Naive thymus-derived CD8-positive, alpha-beta T cell (primary cell): ENCODE data around the gene LARP6. TPM values are rescaled to one million over a fixed set of nuclear protein-coding genes. Genes with fewer than 3 reads are reported as not detected.

Source experiments
- ATAC-seq, 2 donors: fragments of 150-1000 bp; cut with Tn5 transposase in 1 of 2; sonication (Bioruptor Pico), chemical (Tn5 transposase) in 1 of 2; 1 replicate in 1 of 2; 2 replicates in 1 of 2; pipeline ENCODE4 v1.10.0; 2021; ENCODE audit warnings: mild to moderate bottlenecking in 2 of 2, moderate library complexity in 2 of 2
- POLR2A ChIA-PET: fragments of 350-600 bp; sonication (Branson Sonifier 250); formaldehyde crosslinking; loops from one replicate; lab custom pipeline; 2021; ENCODE audit warnings: antibody characterized with exemption; lab: Charles Lee
- DNase-seq, 10 donors: peaks; one replicate each; pipeline versions ENCODE4 v3.0.0 to v3.0.0-alpha.2; 2020 to 2022
- H3K27ac Mint-ChIP-seq, 10 donors: one replicate each; pipeline ENCODE4 v1.8.0; 2020 to 2022; ENCODE audit warnings: mild to moderate bottlenecking in 10 of 10, mixed read lengths in 10 of 10, moderate library complexity in 4 of 10, inconsistent platforms in 1 of 10
- H3K27me3 Mint-ChIP-seq, 5 donors: one replicate each; pipeline ENCODE4 v1.8.0; 2021 to 2022; ENCODE audit warnings: mixed read lengths in 5 of 5
- H3K36me3 Mint-ChIP-seq, 3 donors: one replicate each; pipeline ENCODE4 v1.8.0; 2020 to 2022; ENCODE audit warnings: mixed read lengths in 3 of 3, mild to moderate bottlenecking in 2 of 3, inconsistent platforms in 1 of 3
- H3K4me1 Mint-ChIP-seq, 4 donors: one replicate each; pipeline ENCODE4 v1.8.0; 2021 to 2022; ENCODE audit warnings: mixed read lengths in 4 of 4
- H3K4me3 Mint-ChIP-seq, 10 donors: one replicate each; pipeline ENCODE4 v1.8.0; 2020 to 2022; ENCODE audit warnings: mild to moderate bottlenecking in 10 of 10, mixed read lengths in 10 of 10, moderate library complexity in 6 of 10, inconsistent platforms in 1 of 10
- H3K9me3 Mint-ChIP-seq, 9 donors: one replicate each; pipeline ENCODE4 v1.8.0; 2020 to 2022; ENCODE audit warnings: mixed read lengths in 9 of 9, mild to moderate bottlenecking in 3 of 9, inconsistent platforms in 1 of 9, moderate library complexity in 1 of 9
- polyA plus RNA-seq, 3 donors: library from polyadenylated mRNA; unstranded; fragments of 300-500 nt; fragmentation: Illumina TruSeq; gene quantifications; one replicate each; pipeline ENCODE4 v1.2.3, GENCODE V29; 2021
- total RNA-seq, 8 experiments: library from RNA in 2 of 8; stranded (reverse) in 2 of 8; gene quantifications; one replicate each; pipeline ENCODE4 v1.2.3 and lab custom pipeline; 2021 to 2026

LARP6 gene
- total RNA-seq, result under 1 TPM in 1 of 2 experiments, not detected in 1; 0.36 TPM
- under 1 TPM in 1 of 3 donors, not detected in 2; 0.03 TPM for polyA plus RNA-seq
- 0 to 1.1 (median 0.40) reads per million in 6 experiments for total RNA-seq (lab: John Stamatoyannopoulos, UW)

- POLR2A ChIA-PET, result no interaction called here
Measured at GRCh38 chr15:70853973-70854665, at the start of gene LARP6. TSS of gene LARP6 (minus strand) at chr15:70854157. CDS start at chr15:70854088, 69 bp downstream.

GRCh38 chr15:70902107-70902506 lies 48.1 kb upstream of the LARP6 start:
- H3K27ac Mint-ChIP-seq, result no peak overlapping the region
- no peaks in the 10 kb centered on the region for H3K4me1 Mint-ChIP-seq
- ATAC-seq, result no peak
- peaks cover 0 to 10% (median 4%) of the 10 kb centered on the region in 9 donors for H3K9me3 Mint-ChIP-seq
- DNase-seq, result no peak
- POLR2A ChIA-PET, result no interaction called here
- H3K36me3 Mint-ChIP-seq, result peaks cover 0 to 12% (median 4%) of the 10 kb centered on the region in 3 donors
- H3K4me3 Mint-ChIP-seq, result no peak overlapping the region
- peaks cover 19 to 52% (median 21%) of the 10 kb centered on the region in 5 donors for H3K27me3 Mint-ChIP-seq

More at GRCh38 chr15:70853973-70854665, at the start of gene LARP6:
- Mint-ChIP-seq H3K4me1 (peaks cover 6% of the 10 kb centered on the region in 4 donors), H3K27ac (peak within 1 kb of the TSS in 2 of 10 donors; percentile 42 to 59), H3K36me3 (no peaks in the 10 kb centered on the region), H3K9me3 (no peaks in the 10 kb centered on the region), H3K4me3 (peak within 1 kb of the TSS; percentile 75 to 96 (median 84)), H3K27me3 (peaks cover 23 to 69% (median 35%) of the 10 kb centered on the region in 5 donors)
- ATAC-seq (peak; percentile 81 to 89), DNase-seq (peak in 6 of 10 donors; percentile 4 to 35 (median 20))

GRCh38 chr15:70892912-70893560 lies 39.1 kb upstream of the LARP6 start:
- peaks cover 0 to 10% (median 0%) of the 10 kb centered on the region in 3 donors for H3K36me3 Mint-ChIP-seq
- POLR2A ChIA-PET, result no interaction called here
- H3K27me3 Mint-ChIP-seq, result peaks cover 44 to 70% (median 54%) of the 10 kb centered on the region in 5 donors
- ATAC-seq (no peak), DNase-seq (no peak)
- H3K4me3 Mint-ChIP-seq, result peak overlapping the region; percentile 71 to 87 (median 84)
- H3K4me1 Mint-ChIP-seq, result peaks cover 4 to 13% (median 11%) of the 10 kb centered on the region in 4 donors
- no peak overlapping the region for H3K27ac Mint-ChIP-seq
- peaks cover 0 to 11% (median 0%) of the 10 kb centered on the region in 9 donors for H3K9me3 Mint-ChIP-seq

- H3K4me1 Mint-ChIP-seq, result peaks cover 4 to 13% (median 11%) of the 10 kb centered on the region in 4 donors
- POLR2A ChIA-PET, result interaction anchor here (0.5 kb wide), 1 partner anchor 1217 kb away, joined by 4 read pairs; no protein-coding TSS in a partner anchor
- peak; percentile 17 to 43 for ATAC-seq
- peak in 4 of 10 donors; percentile 2 to 9 (median 7) for DNase-seq
- H3K36me3 Mint-ChIP-seq, result peaks cover 0 to 10% (median 0%) of the 10 kb centered on the region in 3 donors
- H3K4me3 Mint-ChIP-seq, result peak within 1 kb of the TSS; percentile 71 to 87 (median 84)
- H3K27ac Mint-ChIP-seq, result peak within 1 kb of the TSS in 1 of 10 donors; percentile 48
- H3K9me3 Mint-ChIP-seq, result peaks cover 0 to 11% (median 0%) of the 10 kb centered on the region in 9 donors
- peaks cover 41 to 72% (median 53%) of the 10 kb centered on the region in 5 donors for H3K27me3 Mint-ChIP-seq
Measured at GRCh38 chr15:70892002-70892911, 38.3 kb upstream of the LARP6 start, which contains the start of the genes LRRC49 and THAP10. TSS of gene LRRC49 (plus strand) at chr15:70892826. CDS start at chr15:70892895, 69 bp downstream. TSS of gene THAP10 (minus strand) at chr15:70892433. CDS start at chr15:70892272, 161 bp downstream.

GRCh38 chr15:70882361-70882760 lies 28.4 kb upstream of the LARP6 start:
- no peak for ATAC-seq

DNA sequence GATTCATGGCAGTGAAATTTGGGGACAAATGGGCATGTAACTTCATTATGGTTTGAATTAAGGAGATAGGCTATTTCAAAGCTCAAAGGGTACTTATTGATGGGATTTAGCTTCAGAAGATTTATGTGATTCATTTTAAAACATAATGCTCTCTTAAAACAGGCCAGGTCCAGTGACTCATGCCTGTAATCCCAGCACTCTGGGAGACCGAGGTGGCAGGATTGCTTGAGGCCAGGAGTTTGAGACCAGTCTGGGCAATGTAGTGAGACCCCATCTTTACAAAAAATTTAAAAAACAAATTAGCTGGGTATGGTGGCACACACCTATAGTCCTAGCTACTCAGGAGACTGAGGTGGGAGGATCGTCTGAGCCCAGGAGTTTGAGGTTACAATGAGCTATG lies 26.8 kb upstream of the LARP6 start:
- no peak overlapping the region for H3K4me3 Mint-ChIP-seq
- POLR2A ChIA-PET, result no interaction called here
- DNase-seq (no peak), ATAC-seq (no peak)
- H3K9me3 Mint-ChIP-seq, result no peaks in the 10 kb centered on the region
- H3K27me3 Mint-ChIP-seq, result peaks cover 27 to 56% (median 41%) of the 10 kb centered on the region in 5 donors
- H3K36me3 Mint-ChIP-seq, result no peaks in the 10 kb centered on the region
- no peak overlapping the region for H3K27ac Mint-ChIP-seq
- H3K4me1 Mint-ChIP-seq, result no peaks in the 10 kb centered on the region

More at GRCh38 chr15:70882361-70882760, 28.4 kb upstream of the LARP6 start:
- Mint-ChIP-seq H3K4me1 (no peaks in the 10 kb centered on the region), H3K27me3 (peaks cover 17 to 41% (median 32%) of the 10 kb centered on the region in 5 donors), H3K36me3 (no peaks in the 10 kb centered on the region), H3K9me3 (no peaks in the 10 kb centered on the region), H3K4me3 (no peak overlapping the region), H3K27ac (no peak overlapping the region)
- no peak for DNase-seq
- POLR2A ChIA-PET, result no interaction called here

DNA sequence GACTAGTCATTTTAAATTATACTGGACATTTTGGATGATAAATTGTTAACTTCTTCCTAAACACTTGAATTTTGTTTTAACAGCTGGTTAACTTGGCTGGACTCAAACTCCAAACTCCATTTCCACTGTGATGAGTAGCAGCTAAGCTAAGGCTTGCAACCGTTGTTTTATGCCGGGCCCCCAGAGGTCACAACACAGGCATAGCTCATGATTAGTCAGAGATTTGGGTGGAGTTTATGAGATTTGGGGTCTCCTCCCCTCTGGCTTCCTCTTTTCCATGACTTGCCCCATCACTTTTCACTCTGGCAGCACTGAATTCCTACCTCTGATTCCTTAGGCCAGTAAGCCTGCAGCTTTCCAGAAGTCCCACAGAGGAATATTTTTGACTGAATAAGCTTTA lies 25.4 kb upstream of the LARP6 start:
- POLR2A ChIA-PET, result no interaction called here
- H3K27me3 Mint-ChIP-seq, result peaks cover 23 to 54% (median 39%) of the 10 kb centered on the region in 5 donors
- H3K36me3 Mint-ChIP-seq, result no peaks in the 10 kb centered on the region
- H3K9me3 Mint-ChIP-seq, result no peaks in the 10 kb centered on the region
- ATAC-seq, result no peak
- no peak overlapping the region for H3K27ac Mint-ChIP-seq
- no peaks in the 10 kb centered on the region for H3K4me1 Mint-ChIP-seq
- no peak for DNase-seq
- H3K4me3 Mint-ChIP-seq, result no peak overlapping the region

GRCh38 chr15:70876683-70877082 lies 22.7 kb upstream of the LARP6 start:
- Mint-ChIP-seq H3K27me3 (peaks cover 26 to 56% (median 42%) of the 10 kb centered on the region in 5 donors), H3K9me3 (peaks cover 0 to 5% (median 2%) of the 10 kb centered on the region in 9 donors)

DNA sequence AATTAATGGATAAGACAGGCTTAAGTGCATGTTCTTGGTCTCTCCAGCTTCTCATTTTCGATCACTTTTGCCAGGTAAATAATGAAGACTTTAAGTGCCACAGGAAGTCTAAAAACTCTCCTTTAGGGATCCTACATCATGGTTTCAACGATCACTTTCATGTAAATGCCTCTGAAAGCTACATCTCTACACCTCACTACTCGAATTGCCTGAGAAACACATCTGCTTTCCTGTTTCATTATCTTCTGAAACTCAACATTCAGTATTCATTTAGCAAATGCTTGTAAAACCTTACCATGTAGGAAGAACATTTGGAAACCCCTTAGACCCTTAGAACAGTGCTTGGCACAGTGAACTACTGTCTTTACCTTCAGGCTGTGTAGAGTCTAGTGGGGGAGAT lies 22.1 kb upstream of the LARP6 start:
- H3K27me3 Mint-ChIP-seq, result peaks cover 26 to 56% (median 44%) of the 10 kb centered on the region in 5 donors
- POLR2A ChIA-PET, result no interaction called here

More at GRCh38 chr15:70876683-70877082, 22.7 kb upstream of the LARP6 start:
- no peak for DNase-seq
- H3K27ac Mint-ChIP-seq, result no peak overlapping the region
- no peaks in the 10 kb centered on the region for H3K4me1 Mint-ChIP-seq
- H3K4me3 Mint-ChIP-seq, result no peak overlapping the region
- POLR2A ChIA-PET, result no interaction called here
- ATAC-seq, result no peak
- H3K36me3 Mint-ChIP-seq, result peaks cover 0 to 8% (median 2%) of the 10 kb centered on the region in 3 donors

DNA sequence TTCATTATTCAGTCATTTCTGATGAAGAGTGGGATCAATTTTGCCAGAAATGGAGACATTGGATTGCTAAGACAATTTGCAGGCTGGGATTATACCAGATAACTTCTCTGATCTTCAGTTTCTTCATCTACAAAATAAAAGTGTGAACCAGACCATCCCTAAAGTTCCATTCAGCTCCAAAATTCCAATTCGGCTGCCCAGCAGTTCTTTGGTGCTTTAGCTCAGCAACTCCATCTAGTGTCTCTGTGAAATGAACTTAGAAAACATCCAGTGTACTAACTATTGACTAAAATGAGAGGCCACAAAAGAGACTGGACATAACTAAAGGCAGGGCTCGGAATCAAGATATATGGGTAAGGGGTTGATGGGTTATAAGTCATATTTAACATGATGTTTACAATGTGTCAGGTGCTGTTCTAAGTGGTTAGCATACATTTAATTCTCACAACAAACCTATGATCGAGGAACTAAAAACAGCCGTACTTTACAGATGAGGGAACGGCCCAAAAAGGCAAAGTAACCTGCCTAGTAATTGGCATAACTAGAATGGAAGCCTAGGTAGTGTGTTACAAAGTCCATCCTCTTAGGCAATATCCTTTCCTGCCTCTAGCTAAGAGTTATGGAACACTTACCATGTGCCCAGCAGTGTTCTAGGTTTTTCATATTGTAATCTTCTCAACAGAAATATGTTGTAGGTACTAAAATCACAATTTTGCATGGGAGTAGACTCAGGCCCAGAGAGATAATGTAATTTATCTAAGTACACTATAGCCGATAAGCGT lies 21.2 kb upstream of the LARP6 start:
- Mint-ChIP-seq H3K27me3 (peaks cover 26 to 51% (median 44%) of the 10 kb centered on the region in 5 donors), H3K4me3 (no peak overlapping the region), H3K36me3 (peaks cover 0 to 8% (median 2%) of the 10 kb centered on the region in 3 donors), H3K4me1 (no peaks in the 10 kb centered on the region), H3K27ac (no peak overlapping the region), H3K9me3 (peaks cover 0 to 8% (median 3%) of the 10 kb centered on the region in 9 donors)
- DNase-seq, result no peak
- POLR2A ChIA-PET, result no interaction called here
- ATAC-seq, result no peak

More for the DNA sequence above, 22.1 kb upstream of the LARP6 start:
- Mint-ChIP-seq H3K27ac (no peak overlapping the region), H3K9me3 (peaks cover 0 to 5% (median 3%) of the 10 kb centered on the region in 9 donors), H3K4me3 (no peak overlapping the region), H3K36me3 (peaks cover 0 to 8% (median 2%) of the 10 kb centered on the region in 3 donors), H3K4me1 (no peaks in the 10 kb centered on the region)
- ATAC-seq (no peak), DNase-seq (no peak)
